Mesendoderm (in vitro differentiated cells): ENCODE measurements around the gene SOSTDC1.

Experiments used
- DNase-seq: peaks from one replicate; pipeline ENCODE4 v3.0.0; 2013
- H2AK5ac ChIP-seq: 2 replicates; pipeline ENCODE4 v1.6.1; 2013; ENCODE audit warnings: low read length, inconsistent platforms
- H2BK120ac ChIP-seq: 2 replicates; pipeline ENCODE4 v1.6.1; 2013; ENCODE audit warnings: low read depth, mild to moderate bottlenecking, low read length, moderate library complexity, mixed read lengths
- H2BK15ac ChIP-seq: replicated peaks from 2 replicates; pipeline ENCODE4 v1.6.1; 2013; ENCODE audit warnings: low read depth, mild to moderate bottlenecking, moderate library complexity
- H2BK5ac ChIP-seq: 2 replicates; pipeline ENCODE4 v1.6.1; 2013; ENCODE audit warnings: low read length, inconsistent platforms
- H3K18ac ChIP-seq: 2 replicates; pipeline ENCODE4 v1.6.1; 2013; ENCODE audit warnings: mild to moderate bottlenecking, low read length, mixed read lengths
- H3K23ac ChIP-seq: one replicate; pipeline ENCODE4 v1.6.1; 2013; ENCODE audit warnings: low read length
- H3K27ac ChIP-seq: 2 replicates; pipeline ENCODE4 v1.5.1; 2013; ENCODE audit warnings: low read depth, mild to moderate bottlenecking, inconsistent platforms, low read length, moderate library complexity
- H3K27me3 ChIP-seq: 2 replicates; pipeline ENCODE4 v1.6.1; 2013; ENCODE audit warnings: low read length, control low read depth, mild to moderate bottlenecking, inconsistent platforms; ENCODE audit not compliant: insufficient read depth, poor library complexity
- H3K36me3 ChIP-seq: 2 replicates; pipeline ENCODE4 v1.6.1; 2013; ENCODE audit warnings: low read length, inconsistent platforms; ENCODE audit not compliant: control insufficient read depth, insufficient read depth
- H3K4ac ChIP-seq: one replicate; pipeline ENCODE4 v1.6.1; 2013; ENCODE audit warnings: low read depth, mild to moderate bottlenecking, low read length, moderate library complexity
- H3K4me1 ChIP-seq: 2 replicates; pipeline ENCODE4 v1.6.1; 2013; ENCODE audit warnings: low read depth, low read length, inconsistent platforms; ENCODE audit not compliant: control insufficient read depth
- H3K4me2 ChIP-seq: 2 replicates; pipeline ENCODE4 v1.6.1; 2013; ENCODE audit warnings: low read length
- H3K4me3 ChIP-seq: 2 replicates; pipeline ENCODE4 v1.5.1; 2013; ENCODE audit warnings: mild to moderate bottlenecking, low read length
- H3K56ac ChIP-seq: one replicate; pipeline ENCODE4 v1.6.1; 2013; ENCODE audit warnings: low read length
- H3K79me1 ChIP-seq: 2 replicates; pipeline ENCODE4 v1.6.1; 2013; ENCODE audit warnings: low read length, inconsistent platforms
- H3K79me2 ChIP-seq: 2 replicates; pipeline ENCODE4 v1.6.1; 2013; ENCODE audit warnings: mild to moderate bottlenecking, low read length; ENCODE audit not compliant: control insufficient read depth, insufficient read depth
- H3K9ac ChIP-seq: 2 replicates; pipeline ENCODE4 v1.6.1; 2013; ENCODE audit warnings: low read length, inconsistent platforms
- H4K5ac ChIP-seq: one replicate; pipeline ENCODE4 v1.6.1; 2013; ENCODE audit warnings: low read length
- H4K8ac ChIP-seq: one replicate; pipeline ENCODE4 v1.6.1; 2013; ENCODE audit warnings: low read depth, mild to moderate bottlenecking, control low read depth, low read length, moderate library complexity
- WGBS: extraction: QIAGEN DNeasy Blood & Tissue Kit; methylation state at CpG from one replicate; pipeline ENCODE4 v1.1.7; 2013; ENCODE audit warnings: low lambda C conversion rate, missing lambda C conversion rate; ENCODE audit not compliant: insufficient coverage; ENCODE audit errors: extremely low coverage; 5-methylcytosine and 5-hydroxymethylcytosine counted together

SOSTDC1 gene

GRCh38 chr7:16479161-16479560, 13.6 kb upstream of the SOSTDC1 start:
- no peak for DNase-seq
- Histone ChIP-seq H4K8ac (no peak overlapping the region), H2BK5ac (no peak overlapping the region), H3K27ac (no peak overlapping the region), H3K4me2 (no peak overlapping the region), H4K5ac (no peak overlapping the region), H2BK15ac (no peak overlapping the region), H3K18ac (no peak overlapping the region), H3K4ac (no peak overlapping the region), H3K4me3 (no peak overlapping the region), H3K23ac (no peak overlapping the region), H3K27me3 (no peaks in the 10 kb centered on the region), H3K9ac (no peak overlapping the region), H2BK120ac (no peak overlapping the region), H3K36me3 (no peaks in the 10 kb centered on the region), H3K4me1 (no peaks in the 10 kb centered on the region), H3K56ac (no peak overlapping the region), H3K79me2 (no peaks in the 10 kb centered on the region), H2AK5ac (no peak overlapping the region), H3K79me1 (no peaks in the 10 kb centered on the region)
- no CpG with 5 or more reads among the region's 4 CpGs for WGBS

- Histone ChIP-seq H3K36me3 (no peaks in the 10 kb centered on the region), H3K23ac (no peak overlapping the region), H3K4ac (no peak overlapping the region), H2BK120ac (no peak overlapping the region), H3K79me2 (no peaks in the 10 kb centered on the region), H3K9ac (no peak overlapping the region), H3K79me1 (no peaks in the 10 kb centered on the region), H3K4me2 (no peak overlapping the region), H3K56ac (no peak overlapping the region), H2BK5ac (no peak overlapping the region), H3K4me1 (no peaks in the 10 kb centered on the region), H4K5ac (no peak overlapping the region), H3K27me3 (no peaks in the 10 kb centered on the region), H3K27ac (no peak overlapping the region), H3K18ac (no peak overlapping the region), H3K4me3 (no peak overlapping the region), H2AK5ac (no peak overlapping the region), H4K8ac (no peak overlapping the region), H2BK15ac (no peak overlapping the region)
- WGBS, result no CpG with 5 or more reads among the region's 4 CpGs
- no peak for DNase-seq
Observed at GRCh38 chr7:16471933-16472332, 6.4 kb upstream of the SOSTDC1 start.

GRCh38 chr7:16463949-16464715, 1.4 kb downstream of the SOSTDC1 start:
- Histone ChIP-seq H2BK120ac (no peak overlapping the region), H3K9ac (no peak overlapping the region), H3K79me1 (no peaks in the 10 kb centered on the region), H3K4me1 (peaks cover 2% of the 10 kb centered on the region), H2BK15ac (no peak overlapping the region), H3K23ac (no peak overlapping the region), H4K5ac (no peak overlapping the region), H3K18ac (no peak overlapping the region), H3K27me3 (no peaks in the 10 kb centered on the region), H3K56ac (no peak overlapping the region), H3K36me3 (no peaks in the 10 kb centered on the region), H3K4me2 (no peak overlapping the region), H3K79me2 (no peaks in the 10 kb centered on the region), H4K8ac (no peak overlapping the region), H3K27ac (no peak overlapping the region), H2BK5ac (no peak overlapping the region), H3K4ac (no peak overlapping the region), H3K4me3 (no peak overlapping the region), H2AK5ac (no peak overlapping the region)
- WGBS, result 100% methylated on average over 2 of the region's 10 CpGs
- no peak for DNase-seq

GRCh38 chr7:16463520-16463919, 2.0 kb downstream of the SOSTDC1 start:
- no peak overlapping the region for H3K27ac ChIP-seq
- H3K36me3 ChIP-seq, result no peaks in the 10 kb centered on the region
- no peak overlapping the region for H2BK120ac ChIP-seq
- H3K18ac ChIP-seq, result no peak overlapping the region
- no peak for DNase-seq
- no peak overlapping the region for H3K23ac ChIP-seq
- H3K27me3 ChIP-seq, result no peaks in the 10 kb centered on the region
- H3K4me3 ChIP-seq, result no peak overlapping the region
- no peak overlapping the region for H3K4me2 ChIP-seq
- H3K9ac ChIP-seq, result no peak overlapping the region
- no peak overlapping the region for H4K5ac ChIP-seq
- no peak overlapping the region for H2BK15ac ChIP-seq
- H3K56ac ChIP-seq, result no peak overlapping the region
- no peak overlapping the region for H3K4ac ChIP-seq
- no peak overlapping the region for H2BK5ac ChIP-seq
- H3K79me2 ChIP-seq, result no peaks in the 10 kb centered on the region
- H3K79me1 ChIP-seq, result no peaks in the 10 kb centered on the region
- H4K8ac ChIP-seq, result no peak overlapping the region
- peaks cover 2% of the 10 kb centered on the region for H3K4me1 ChIP-seq
- no CpG with 5 or more reads among the region's 2 CpGs for WGBS
- no peak overlapping the region for H2AK5ac ChIP-seq

- Histone ChIP-seq H3K27ac (no peak overlapping the region), H3K79me1 (no peaks in the 10 kb centered on the region), H4K8ac (no peak overlapping the region), H3K27me3 (no peaks in the 10 kb centered on the region), H3K4me3 (no peak overlapping the region), H4K5ac (no peak overlapping the region), H3K56ac (no peak overlapping the region), H3K9ac (no peak overlapping the region), H3K4me2 (no peak overlapping the region), H2BK15ac (no peak overlapping the region), H3K18ac (no peak overlapping the region), H2BK120ac (no peak overlapping the region), H3K36me3 (no peaks in the 10 kb centered on the region), H2AK5ac (no peak overlapping the region), H2BK5ac (no peak overlapping the region), H3K4me1 (peaks cover 2% of the 10 kb centered on the region), H3K4ac (no peak overlapping the region), H3K79me2 (no peaks in the 10 kb centered on the region), H3K23ac (no peak overlapping the region)
- DNase-seq, result no peak
- no CpG with 5 or more reads among the region's 7 CpGs for WGBS
Observed at GRCh38 chr7:16462431-16462889, 3.1 kb downstream of the SOSTDC1 start.
